NT2/D1 (cell line): ENCODE data around the gene TERB2.
"Not testable (repeated sequence)": the region's sequence is repeated elsewhere in the genome, so short reads cannot be mapped to it uniquely, and the experiment has no call there.

ENCODE experiments used
- DNase-seq: peaks from one replicate; pipeline ENCODE4 v3.0.0-alpha.2; 2011; ENCODE audit warnings: low read depth, low spot score
- H3K27me3 ChIP-seq: 2 replicates; pipeline ENCODE4 v1.6.0; 2011; ENCODE audit warnings: mild to moderate bottlenecking; ENCODE audit not compliant: insufficient read length, insufficient read depth
- H3K36me3 ChIP-seq: 2 replicates; pipeline ENCODE4 v1.6.1; 2011; ENCODE audit warnings: mild to moderate bottlenecking, low read length, mixed read lengths; ENCODE audit not compliant: insufficient read depth, insufficient read length
- H3K4me1 ChIP-seq: 2 replicates; pipeline ENCODE4 v1.5.1; 2011; ENCODE audit not compliant: insufficient read depth, insufficient read length
- H3K4me3 ChIP-seq: 2 replicates; pipeline ENCODE4 v1.5.1; 2011; ENCODE audit warnings: low read depth; ENCODE audit not compliant: insufficient read length
- H3K9ac ChIP-seq: 2 replicates; pipeline ENCODE4 v1.6.0; 2011; ENCODE audit warnings: low read depth; ENCODE audit not compliant: insufficient read length
- H3K9me3 ChIP-seq: 2 replicates; pipeline ENCODE4 v1.5.1; 2011; ENCODE audit warnings: mild to moderate bottlenecking, low read length; ENCODE audit not compliant: insufficient read depth
- SUZ12 ChIP-seq: IDR thresholded peaks from 2 replicates; pipeline ENCODE4 v1.6.1; 2011; ENCODE audit not compliant: insufficient read length, insufficient read depth; ENCODE audit errors: extremely low read depth
- YY1 ChIP-seq: IDR thresholded peaks from 2 replicates; pipeline ENCODE4 v1.6.1; 2011; ENCODE audit not compliant: insufficient read length, insufficient read depth
- ZNF274 ChIP-seq: IDR thresholded peaks from 2 replicates; pipeline ENCODE4 v1.6.1; 2011; ENCODE audit warnings: mild to moderate bottlenecking, low read depth, low read length

TERB2 gene

DNA sequence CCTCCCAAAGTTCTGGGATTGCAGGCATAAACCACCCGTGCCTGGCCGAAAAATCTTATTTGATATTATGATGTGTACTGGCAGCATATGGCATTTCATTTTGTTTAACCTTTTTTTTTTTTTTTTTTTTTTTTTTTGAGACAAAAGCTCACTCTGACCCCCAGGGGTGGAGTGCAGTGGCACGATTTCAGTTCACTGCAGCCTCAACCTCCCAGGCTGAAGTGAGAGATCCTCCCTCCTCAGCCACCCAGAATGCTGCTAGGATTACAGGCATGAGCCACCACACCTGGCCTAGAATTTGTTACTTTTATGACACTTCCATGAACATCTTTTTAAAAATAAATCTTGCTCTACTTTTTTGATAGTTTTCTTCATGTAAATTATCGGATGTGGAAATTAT, 12.0 kb downstream of the TERB2 start:
- Histone ChIP-seq H3K36me3 (no peaks in the 10 kb centered on the region), H3K4me3 (no peak overlapping the region), H3K9ac (no peak overlapping the region), H3K9me3 (no peaks in the 10 kb centered on the region), H3K27me3 (no peaks in the 10 kb centered on the region), H3K4me1 (no peaks in the 10 kb centered on the region)
- no peak for TF ChIP-seq YY1
- TF ChIP-seq SUZ12 = no peak
- no peak for TF ChIP-seq ZNF274
- no peak for DNase-seq

DNA sequence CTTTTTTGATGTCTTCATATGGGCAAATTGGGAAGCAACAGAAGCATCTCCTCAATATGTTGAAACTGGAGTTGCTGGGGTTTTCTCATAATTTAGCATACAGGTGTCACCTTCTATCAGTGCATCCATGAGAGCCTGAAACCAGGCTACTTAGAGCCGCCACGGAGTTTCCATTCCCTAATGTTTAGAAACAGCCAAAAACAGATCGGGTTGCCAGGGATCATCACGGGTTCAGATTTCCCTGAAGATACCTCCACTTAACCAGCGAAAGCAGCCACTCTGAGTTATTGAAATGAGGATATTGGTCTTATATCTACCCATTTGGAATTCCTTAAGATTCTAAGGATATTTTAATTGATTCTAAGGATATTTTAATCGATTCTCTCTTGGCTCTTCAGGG, 14.5 kb downstream of the TERB2 start:
- Histone ChIP-seq H3K4me1 (no peaks in the 10 kb centered on the region), H3K9me3 (no peaks in the 10 kb centered on the region), H3K9ac (no peak overlapping the region), H3K27me3 (no peaks in the 10 kb centered on the region), H3K36me3 (no peaks in the 10 kb centered on the region), H3K4me3 (no peak overlapping the region)
- no peak for TF ChIP-seq SUZ12
- TF ChIP-seq ZNF274 = no peak
- no peak for TF ChIP-seq YY1
- no peak for DNase-seq

DNA sequence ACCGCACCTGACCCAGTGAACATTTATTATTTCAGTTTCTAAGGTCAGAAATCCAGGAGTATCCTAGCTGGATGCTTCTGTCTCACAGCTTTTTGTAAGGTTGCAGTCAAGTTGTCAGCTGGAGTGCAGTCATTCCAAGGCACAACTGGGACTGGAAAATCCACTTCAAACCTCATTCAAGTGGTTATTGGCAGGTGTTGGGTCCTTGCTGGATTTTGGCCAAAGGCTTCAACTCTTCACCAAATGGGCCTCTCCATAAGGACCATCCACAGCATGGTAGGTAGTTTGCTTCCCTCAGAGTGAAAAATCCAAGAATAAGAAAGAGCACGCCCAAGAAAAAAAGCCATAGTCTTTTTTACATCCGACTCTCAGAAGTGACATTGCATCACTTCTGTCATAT, 19.7 kb downstream of the TERB2 start:
- H3K4me3 ChIP-seq, H3K4me1 ChIP-seq, H3K9me3 ChIP-seq, DNase-seq, H3K36me3 ChIP-seq, H3K9ac ChIP-seq, H3K27me3 ChIP-seq: not testable (repeated sequence)

DNA sequence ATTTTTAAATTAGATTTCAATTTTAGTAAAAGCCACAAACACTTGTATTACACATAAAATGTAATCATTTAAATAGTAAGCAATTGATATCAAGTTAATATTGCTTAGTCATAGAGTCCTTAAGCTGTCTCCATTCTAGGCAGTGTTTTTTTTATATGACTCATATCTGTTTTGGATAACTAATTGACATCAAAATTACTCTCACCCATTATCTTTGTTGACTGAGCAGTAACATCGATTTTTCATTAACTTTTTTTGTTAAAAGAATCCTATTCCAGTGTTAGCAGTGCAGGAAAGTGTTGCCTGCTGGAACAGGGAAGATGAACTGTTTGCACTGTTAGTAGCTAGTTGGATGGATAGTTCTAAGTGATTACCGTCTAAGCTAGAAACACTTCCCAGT, 21.3 kb downstream of the TERB2 start:
- not testable (repeated sequence) for H3K9ac ChIP-seq, H3K9me3 ChIP-seq, H3K36me3 ChIP-seq, H3K27me3 ChIP-seq, DNase-seq, H3K4me1 ChIP-seq, H3K4me3 ChIP-seq

DNA sequence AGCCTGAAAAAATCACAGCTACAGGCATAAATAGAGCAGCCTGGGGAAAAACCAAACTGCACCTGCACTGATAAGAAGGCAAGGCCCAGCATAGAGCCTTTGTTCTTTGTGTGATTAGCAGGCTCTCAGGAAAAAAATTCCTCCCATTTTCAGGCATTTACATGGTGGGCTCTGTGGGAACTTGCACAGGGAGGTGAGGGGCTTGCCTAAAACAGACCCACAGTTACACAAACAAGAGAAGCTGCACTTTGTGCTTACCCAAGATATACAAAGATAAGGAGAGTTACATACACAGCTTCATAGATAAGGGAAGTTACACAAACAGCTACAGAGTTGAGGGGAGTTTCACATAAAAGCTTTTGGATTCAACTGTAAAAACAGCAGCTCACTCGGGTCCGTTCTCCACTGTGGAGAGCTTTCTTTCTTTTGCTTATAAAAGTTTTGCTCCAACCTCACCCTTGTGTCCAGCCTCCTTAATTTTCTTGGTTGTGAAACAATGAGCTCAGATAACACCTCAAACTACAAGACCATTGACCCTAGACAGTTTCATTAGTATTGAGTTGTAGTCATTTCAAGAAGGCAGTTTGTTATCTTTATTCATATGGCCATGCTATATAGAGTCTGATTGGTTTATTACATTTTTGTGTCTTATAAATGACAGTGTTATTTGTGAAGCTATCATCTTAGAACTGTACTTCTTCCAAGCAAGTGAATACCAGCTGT, 23.3 kb downstream of the TERB2 start:
- not testable (repeated sequence) for H3K9me3 ChIP-seq, H3K36me3 ChIP-seq, H3K4me1 ChIP-seq, H3K9ac ChIP-seq, DNase-seq, H3K4me3 ChIP-seq, H3K27me3 ChIP-seq

DNA sequence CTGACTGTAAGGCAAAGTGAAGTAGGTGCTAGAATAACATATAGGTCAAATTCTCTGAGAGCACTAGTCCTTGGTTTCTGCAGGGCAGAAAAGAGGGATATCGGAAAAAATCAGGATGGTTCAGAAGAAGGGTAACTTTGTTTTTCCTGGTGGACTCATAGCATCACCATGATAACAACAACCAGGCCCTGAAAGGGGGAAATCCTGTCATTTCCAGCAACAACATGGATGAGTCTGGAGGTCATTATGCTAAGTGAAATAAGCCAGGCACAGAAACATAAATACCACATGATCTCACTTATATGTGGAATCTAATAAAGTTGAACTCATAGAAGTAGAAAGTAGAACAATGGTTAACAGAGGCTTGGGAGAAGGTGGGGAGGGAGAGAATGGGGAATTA, 27.7 kb downstream of the TERB2 start:
- not testable (repeated sequence) for DNase-seq, H3K27me3 ChIP-seq, H3K4me3 ChIP-seq, H3K36me3 ChIP-seq, H3K4me1 ChIP-seq, H3K9ac ChIP-seq, H3K9me3 ChIP-seq

DNA sequence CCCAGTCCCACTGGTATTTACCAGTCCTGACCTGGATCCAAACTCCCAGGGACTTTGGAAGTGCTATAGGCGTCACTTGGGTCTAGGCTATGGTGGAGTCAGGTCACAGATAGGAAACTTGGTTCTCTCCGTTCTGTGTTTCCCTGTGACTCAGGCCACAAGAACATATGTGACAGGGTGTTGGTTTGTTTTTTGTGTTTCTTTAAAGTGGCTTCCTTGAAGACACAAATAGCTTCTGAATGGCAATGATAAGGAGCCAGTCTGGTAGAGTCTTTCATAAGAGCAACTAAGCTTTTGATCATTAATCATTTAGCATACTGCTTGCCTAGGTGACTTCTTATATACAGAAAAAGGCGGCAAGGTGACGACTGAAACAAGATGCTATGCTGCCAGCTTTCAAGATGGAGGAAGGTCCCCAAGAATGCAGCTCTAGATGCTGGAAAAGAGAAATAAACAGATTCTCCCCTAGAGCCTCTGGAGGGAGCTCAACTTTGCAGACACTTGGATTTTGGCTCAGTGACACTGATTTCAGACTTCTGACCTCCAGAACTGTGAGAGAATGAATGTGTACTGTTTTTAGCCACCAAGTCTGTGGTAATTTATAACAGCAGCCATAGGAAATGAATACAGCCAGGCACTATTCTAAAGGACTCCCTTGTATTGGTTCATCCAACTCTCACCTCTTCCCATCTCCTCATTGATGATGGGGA, 30.0 kb downstream of the TERB2 start:
- H3K9ac ChIP-seq, H3K9me3 ChIP-seq, H3K4me3 ChIP-seq, H3K36me3 ChIP-seq, DNase-seq, H3K4me1 ChIP-seq, H3K27me3 ChIP-seq: not testable (repeated sequence)

DNA sequence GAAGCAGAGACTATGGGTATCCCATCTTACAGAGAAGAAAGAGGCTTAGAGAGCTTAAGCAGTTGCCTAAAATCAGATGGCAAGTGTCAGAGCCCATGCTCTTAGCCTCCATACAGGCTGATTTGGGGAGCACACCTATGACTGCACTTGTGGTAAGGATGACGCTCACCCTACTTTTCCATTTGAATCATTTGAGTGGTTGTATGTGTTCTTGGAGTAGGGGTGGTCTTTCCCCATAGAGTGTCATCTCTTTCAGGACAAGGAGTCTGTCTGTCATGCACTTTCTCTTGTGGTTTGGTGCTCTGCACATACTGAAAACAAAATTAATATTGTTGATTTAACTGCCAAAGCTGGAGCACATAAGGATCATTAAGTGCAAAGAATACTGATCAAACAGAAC, 31.2 kb downstream of the TERB2 start:
- H3K9me3 ChIP-seq, H3K36me3 ChIP-seq: not testable (repeated sequence)

DNA sequence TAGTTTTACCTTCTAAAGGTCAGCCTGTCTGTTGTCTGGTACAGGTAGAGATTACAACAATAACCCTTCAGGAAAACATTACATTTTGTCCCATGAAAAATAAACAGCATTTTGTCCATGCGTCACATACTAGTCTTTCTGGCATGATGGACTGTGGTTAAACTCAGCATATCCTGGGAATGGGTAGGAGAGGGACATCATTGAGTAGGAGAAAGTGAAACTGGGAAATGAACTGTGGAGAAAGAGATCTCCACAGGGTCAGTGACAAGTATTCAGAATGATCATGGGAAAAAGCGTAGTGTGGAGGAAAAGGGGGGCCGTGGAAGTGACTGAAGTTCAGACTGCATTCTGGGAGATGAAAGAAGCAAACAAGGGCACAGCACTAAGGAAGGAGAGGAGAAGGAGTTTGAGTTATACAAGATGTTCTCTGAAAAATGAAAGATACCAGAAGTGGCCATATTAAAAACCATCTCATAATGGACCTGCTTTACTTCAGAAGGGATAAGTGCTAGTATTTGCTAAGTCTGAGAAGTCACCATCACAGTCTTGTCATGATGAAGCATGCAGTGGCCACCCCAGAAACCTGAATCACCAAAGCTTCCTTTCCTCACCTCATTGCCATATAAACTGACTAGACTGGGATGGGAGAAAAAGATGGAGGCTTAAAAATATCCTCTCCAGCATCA, 31.8 kb downstream of the TERB2 start:
- H3K9me3 ChIP-seq, H3K4me3 ChIP-seq, H3K36me3 ChIP-seq, DNase-seq, H3K9ac ChIP-seq, H3K4me1 ChIP-seq, H3K27me3 ChIP-seq: not testable (repeated sequence)

More for the DNA sequence above, 31.2 kb downstream of the TERB2 start:
- H3K4me1 ChIP-seq, H3K27me3 ChIP-seq, H3K9ac ChIP-seq, DNase-seq, H3K4me3 ChIP-seq: not testable (repeated sequence)

DNA sequence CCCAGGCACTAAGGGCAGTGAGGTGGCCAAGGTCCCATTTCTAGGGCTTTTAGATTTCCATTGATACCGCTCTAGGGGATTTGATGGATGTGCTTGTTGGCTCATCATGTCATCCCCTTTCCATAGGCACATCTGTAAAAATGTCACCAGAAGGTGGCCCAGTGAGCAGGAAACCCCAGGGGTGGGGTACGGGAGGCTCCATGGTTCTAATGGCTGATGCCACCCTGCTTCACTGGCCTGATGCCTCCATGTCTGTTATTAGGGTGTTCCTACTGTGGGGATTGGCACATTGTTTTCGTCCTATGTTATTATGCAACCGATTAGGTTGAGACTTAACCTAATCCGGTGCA, 32.4 kb downstream of the TERB2 start:
- not testable (repeated sequence) for H3K27me3 ChIP-seq, H3K9ac ChIP-seq, H3K9me3 ChIP-seq, DNase-seq, H3K36me3 ChIP-seq, H3K4me3 ChIP-seq, H3K4me1 ChIP-seq

DNA sequence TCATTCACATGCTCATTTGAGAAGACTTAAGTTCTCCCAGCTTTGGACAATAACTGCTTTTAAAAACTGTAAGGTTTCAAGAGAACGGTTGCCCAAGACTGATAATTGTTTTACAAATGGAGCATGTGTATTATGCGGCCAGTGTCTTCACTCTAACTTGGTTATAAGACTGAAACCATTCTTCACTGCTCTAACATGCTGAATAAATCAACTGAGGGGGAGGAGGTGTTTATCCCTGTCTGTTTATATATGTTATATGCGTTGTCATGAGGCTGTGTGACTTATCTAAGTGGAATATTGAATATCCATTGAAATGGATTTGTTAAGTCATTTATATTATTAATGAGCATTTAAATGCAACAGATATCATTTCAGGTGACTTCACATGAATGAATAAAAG, 41.1 kb downstream of the TERB2 start:
- not testable (repeated sequence) for DNase-seq, H3K36me3 ChIP-seq, H3K27me3 ChIP-seq, H3K9me3 ChIP-seq, H3K9ac ChIP-seq, H3K4me1 ChIP-seq, H3K4me3 ChIP-seq
